Forelimb muscle (tissue), 1 donor: ENCODE measurements around the gene BRMS1. TPM values are rescaled to one million over a fixed set of nuclear protein-coding genes. Genes with fewer than 3 reads are reported as not detected.
"Not testable (repeated sequence)": the region's sequence is repeated elsewhere in the genome, so short reads cannot be mapped to it uniquely, and the experiment has no call there.

Experiments used
- DNase-seq: peaks from one replicate; pipeline ENCODE4 v3.0.0-alpha.2; 2013; ENCODE audit warnings: low read depth
- polyA plus RNA-seq: library from polyadenylated mRNA; unstranded; fragments of 120-200 nt; gene quantifications from one replicate; pipeline ENCODE4 v1.2.1, GENCODE V29; 2013; ENCODE audit not compliant: insufficient read length

BRMS1 gene
- polyA plus RNA-seq, 1 donor = 21.8 TPM

DNA sequence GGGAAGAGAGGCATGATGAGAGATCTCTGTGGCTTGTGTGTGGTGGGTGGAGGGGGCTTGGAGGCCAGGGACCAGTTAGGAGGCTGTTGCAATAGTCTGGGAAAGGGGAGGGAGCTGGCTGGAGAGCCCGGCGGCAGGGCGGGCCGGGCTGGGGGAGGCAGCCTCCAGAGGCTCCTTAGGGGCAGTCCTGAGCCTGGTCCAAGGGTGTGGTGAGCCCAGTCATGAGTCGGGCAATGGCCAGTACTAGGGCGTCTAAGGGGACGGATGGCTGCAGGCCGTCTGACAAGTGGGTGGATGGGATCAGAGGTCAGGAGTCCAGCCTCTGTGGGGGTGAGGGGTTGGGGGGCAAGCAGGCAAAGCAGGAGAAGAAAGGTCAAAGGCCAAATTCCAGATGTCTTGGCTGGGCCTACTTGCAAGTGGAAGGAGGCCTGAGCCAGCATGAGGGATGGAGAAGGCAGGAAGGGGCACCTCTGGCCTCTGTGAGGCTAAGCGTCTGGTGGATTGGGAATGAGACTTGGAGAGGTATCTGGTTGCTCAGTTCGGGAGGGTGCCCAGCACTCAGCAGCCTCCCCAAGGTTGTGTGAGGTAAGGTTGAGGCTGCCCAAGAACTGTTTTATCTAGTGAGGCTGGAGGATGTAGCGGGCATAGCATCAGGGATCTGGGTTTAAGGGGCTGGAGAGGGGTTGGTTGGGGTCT is 22.0 kb downstream of the BRMS1 start:
- no peak for DNase-seq

DNA sequence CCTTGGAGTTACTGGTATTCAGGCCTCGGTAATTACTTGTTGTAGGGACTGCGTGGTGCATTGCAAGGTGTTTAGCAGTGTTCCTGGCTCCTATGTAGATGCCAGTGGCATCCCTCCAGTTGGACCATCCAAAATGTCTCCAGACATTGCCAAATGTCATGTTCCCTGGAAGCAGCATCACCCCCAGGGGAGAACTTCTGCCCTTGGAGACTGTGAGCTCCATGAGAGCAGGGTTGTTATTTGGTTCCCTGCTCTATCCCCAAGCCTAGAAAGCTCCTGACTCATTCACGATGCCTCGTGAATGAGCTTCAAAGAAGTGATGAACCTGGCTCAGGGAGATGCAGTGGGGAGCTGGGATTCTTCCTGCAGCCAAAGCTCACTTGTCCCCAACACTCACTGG is 23.3 kb downstream of the BRMS1 start:
- no peak for DNase-seq

DNA sequence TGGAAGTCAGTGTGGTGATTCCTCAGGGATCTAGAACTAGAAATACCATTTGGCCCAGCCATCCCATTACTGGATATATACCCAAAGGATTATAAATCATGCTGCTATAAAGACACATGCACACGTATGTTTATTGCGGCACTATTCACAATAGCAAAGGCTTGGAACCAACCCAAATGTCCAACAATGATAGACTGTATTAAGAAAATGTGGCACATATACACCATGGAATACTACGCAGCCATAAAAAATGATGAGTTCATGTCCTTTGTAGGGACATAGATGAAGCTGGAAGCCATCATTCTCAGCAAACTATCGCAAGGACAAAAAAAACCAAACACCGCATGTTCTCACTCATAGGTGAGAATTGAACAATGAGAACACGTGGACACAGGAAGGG is 24.2 kb downstream of the BRMS1 start:
- not testable (repeated sequence) for DNase-seq

DNA sequence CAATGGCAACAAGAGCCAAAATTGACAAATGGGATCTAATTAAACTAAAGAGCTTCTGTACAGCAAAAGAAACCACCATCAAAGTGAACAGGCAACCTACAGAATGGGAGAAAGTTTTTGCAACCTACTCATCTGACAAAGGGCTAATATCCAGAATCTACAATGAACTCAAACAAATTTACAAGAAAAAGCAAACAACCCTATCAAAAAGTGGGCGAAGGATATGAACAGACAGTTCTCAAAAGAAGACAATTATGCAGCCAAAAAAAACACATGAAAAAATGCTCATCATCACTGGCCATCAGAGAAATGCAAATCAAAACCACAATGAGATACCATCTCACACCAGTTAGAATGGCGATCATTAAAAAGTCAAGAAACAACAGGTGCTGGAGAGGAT is 24.6 kb downstream of the BRMS1 start:
- not testable (repeated sequence) for DNase-seq

DNA sequence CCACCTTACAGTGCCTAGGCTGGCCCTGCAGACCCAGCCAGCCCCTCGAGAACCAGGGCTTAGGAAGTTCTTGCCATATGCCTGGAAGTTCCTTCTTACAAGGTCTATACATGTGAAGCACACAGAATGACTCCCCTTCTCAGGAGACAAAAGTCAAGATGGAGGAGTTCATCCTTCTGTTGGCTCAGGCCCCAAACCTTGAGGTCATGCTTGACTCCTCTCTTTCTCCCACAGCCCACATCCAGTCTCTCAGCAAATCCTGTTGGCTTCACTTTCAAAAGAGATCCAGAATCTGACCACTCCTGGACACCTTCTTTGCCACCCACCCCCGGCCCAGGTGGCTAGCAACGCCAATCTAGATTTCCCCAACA is 26.3 kb downstream of the BRMS1 start:
- no peak for DNase-seq

DNA sequence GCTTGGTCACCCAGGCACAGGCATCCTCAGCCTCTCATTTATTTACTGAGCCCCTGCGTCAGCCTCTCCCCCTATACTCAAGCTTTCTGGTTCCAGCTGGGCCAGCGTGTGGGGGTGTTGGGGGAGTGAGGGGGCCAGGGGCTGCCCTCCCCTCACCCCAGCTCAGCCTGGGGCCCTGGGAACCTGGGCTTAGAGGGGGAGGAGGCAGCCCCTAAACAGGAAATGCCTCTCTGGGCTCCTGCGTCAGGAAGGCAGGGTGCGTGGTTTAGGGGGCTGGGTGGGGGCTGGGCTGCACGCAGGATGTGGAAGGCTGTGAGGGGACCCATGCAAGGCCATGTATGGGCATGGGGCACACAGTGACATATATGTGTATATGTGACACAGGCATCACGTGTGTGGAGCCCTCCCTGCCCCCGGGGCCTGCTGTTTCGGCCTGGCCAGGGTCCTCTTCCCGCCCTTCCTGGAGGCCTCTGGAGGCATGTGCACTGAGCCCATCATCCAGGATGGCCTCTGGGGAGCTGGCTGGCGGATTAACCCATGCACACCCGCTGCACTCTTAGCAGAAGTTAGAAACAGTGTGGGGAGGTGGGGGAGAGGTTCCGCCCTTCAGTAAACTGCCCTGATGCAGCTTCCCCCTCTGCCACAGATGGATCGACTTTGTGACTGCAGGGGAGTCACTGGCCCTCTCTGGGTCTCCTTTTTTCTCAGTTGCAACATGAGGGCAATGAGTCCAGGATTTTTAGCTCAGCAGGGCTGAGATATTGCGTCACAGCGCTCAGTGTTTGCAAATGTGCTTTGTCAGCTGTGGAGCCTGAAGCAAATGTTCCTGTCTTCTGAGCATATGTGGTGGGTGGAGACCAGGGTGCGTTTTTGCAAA is 26.9 kb downstream of the BRMS1 start:
- DNase-seq = no peak

DNA sequence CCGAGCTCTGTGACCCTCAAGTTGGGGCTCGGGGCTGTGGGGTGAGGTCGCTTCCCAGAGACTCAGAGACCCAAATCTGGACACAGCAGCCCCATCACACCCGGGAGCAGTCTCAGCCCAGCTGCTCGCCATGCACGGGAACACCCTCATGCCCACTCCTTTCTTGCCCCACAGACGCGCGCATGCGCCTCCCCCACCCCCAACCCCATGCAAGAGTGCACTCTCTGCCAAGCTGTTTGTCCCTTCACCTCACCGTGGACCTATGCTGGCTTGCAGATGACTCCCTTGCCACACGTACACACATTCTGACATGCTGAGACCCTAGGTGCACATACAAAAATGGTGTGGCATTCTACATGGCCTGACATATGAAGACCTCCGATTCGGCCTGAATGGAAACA is 27.6 kb downstream of the BRMS1 start:
- no peak for DNase-seq

DNA sequence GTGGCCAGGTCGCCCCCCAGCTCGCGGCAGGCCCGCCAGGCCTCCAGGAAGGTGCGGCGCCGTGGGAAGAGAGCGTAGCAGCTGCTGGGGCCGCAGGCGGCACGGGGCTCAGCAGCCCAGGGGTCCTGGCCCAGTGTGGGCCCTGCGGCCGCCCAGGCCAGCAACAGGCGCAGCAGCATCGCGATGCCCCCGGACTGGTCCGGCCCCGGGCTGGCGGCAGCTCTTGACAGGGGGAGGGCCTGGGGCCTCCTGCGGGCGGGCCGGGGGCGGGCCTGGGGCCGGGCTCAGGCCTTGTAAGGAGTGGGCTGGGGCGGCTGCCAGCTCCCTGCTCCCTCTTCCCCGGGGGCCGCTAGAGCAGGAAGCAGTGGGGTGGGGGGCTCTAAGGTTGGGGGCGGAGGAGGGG is 28.1 kb downstream of the BRMS1 start, which contains the start of gene CD248:
Gene CD248 (minus strand): TSS at position 196 of the 403 bp plus-strand sequence. CDS start 17 bp downstream, at position 179.
- DNase-seq = no peak

DNA sequence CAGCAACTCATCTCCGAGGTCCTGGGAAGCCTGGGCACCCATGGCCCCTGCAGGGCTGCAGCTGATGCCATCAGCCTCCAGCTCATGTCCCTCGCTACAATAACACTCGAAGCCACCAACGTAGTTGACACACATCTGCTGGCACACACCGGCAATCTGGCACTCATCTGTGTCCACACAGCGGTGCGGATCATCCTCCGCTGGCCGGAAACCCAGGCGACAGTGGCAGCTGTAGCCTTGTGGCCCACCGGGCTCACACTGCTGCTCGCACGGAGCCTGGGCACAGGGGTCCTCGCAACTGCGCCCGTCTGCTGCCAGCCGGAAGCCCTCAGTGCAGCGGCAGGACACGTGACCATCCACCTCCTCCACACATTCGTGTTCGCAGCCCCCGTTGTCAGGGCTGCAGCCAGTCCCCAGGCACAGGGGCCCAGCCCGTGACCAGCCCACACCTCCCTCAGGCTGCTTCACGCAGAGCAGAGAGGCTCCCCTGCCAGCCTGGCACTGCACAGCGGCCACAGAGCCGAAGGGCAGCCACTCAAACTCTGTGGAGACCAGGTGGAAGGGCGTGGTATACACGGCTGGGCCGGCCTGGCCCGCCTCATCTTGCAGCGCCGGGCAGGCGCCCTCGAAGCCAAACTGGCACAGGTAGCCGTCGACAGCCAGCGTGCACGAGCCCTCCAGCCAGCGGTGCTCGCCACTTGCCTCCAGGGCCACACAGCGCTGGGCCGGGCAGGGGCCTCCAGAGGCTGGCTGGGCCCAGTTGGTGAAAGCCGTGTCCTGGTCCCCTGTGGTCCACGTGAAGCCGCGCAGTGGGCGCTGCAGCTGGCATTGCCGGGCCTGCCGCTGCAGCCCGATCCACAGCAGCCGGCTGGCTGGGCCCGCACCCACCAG is 28.7 kb downstream of the BRMS1 start:
- DNase-seq = no peak

DNA sequence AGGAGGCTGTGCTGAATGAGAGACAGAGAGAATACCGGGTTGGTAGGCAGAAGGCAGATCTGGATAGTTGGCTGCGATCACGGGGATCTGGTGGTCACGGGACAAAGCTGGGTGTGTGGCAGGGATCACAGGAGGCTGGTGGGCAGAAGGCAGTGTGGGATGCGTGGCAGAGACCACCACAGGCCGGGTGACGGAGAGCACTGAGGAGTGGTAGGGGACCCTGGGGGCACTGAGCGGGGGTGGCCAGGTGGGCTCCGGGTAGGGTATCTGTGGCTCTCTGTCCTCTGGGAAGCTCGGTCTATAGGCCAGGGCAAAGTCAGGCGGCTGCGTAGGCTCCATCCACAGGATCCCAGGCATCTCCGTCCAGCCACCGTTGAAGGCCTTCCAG is 29.4 kb downstream of the BRMS1 start:
- no peak for DNase-seq

DNA sequence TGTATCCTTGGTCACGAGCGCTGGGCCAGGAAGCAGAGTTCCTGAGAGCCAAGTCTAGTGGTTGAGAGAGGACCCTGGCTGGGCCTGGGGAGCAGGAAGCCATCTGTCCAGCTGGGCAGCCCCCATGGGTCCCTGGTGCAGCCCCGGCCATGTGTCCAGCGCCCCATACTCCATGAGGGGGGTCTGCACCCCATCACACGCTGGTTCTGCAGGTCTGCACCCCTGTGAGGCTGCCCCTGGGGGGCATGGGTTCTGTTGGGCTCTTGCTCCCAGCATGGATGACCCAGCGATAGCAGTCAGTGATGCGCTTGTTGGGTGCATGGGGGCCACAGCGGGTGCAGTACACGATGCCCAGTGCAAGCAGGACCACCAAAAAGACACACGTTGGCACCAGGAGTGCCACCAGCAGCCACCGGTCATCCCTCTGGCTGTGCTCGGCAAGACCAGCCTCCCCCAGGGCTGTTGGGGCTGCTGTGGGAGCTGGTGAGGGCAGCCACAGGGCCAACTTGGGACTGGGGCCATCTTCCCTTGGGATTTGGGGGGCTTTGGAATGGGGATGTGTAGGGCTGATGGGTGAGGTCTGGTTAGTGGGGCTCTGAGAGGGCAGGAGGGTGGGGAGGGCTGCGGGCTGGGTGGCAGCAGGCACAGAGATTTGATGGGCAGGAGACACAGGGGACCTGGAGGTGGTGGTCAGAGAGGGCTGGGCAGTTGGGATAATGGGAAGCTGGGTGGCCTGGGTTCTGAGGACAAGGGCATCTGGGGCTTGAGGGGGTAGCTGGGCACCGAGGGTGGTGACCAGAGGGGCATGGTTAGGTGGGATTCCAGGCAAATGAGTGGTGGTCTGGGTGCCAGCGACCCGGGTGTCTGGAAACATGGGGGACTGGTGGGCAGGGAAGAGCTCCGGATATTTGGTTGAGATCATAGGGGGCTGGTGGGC is 30.1 kb downstream of the BRMS1 start:
- no peak for DNase-seq

DNA sequence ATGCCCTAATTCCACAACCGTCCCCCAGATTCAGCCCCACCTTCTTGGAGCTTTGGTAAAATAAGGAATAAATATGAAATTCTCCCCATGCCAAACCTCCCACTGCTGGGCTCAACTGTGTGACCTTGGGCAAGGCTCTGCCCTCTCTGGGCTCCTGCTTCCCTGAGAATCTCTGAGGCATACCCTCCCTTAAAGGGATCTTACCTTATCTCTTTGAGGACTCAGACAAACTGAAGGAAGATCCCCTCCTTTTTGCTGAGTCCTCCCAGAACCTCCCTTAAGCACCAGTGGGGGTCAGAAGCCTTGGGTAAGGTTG is 30.8 kb downstream of the BRMS1 start:
- no peak for DNase-seq

DNA sequence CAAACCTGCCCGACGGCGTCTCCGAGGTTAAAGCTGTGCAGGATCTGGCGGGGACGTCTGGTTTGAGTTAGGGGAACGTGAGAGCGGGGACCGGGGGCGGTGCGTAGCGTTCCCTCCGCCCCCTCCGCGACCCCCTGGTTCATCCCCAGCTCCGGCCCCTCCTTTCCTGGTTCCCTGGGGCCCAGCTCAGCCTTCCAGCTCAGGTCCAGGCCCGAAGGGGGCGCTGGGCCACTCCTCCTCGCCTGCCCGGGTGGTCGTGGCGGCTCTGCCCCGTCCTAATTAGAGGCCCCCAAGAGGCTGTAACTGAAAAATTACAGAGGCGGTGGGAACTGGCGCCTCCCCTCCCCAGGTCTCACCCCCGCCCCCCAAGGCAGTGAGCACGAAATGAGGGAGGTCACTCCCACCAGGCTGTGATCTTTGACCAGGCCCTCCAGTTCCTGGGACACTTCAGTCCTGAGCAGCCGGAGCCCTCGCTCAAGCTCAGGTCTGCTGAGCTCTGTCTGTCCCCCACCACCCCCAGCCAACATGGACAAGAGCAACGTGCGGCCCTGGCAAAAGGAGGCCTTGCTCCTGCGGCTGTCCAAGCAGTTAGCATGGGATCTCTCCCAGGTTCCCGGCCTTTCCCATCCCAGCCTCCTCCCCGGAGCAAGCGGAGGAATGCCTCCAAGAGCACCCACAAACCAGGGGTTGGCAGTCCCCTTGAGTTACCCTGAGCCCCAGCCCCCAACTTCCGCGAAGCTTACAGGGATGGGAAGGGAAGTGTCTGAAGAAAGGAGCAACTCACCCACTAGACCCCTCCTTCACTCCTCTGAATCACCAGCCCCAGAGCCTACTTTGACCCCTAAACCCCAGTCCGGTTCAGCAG is 31.4 kb downstream of the BRMS1 start:
- DNase-seq = peak; percentile 57

DNA sequence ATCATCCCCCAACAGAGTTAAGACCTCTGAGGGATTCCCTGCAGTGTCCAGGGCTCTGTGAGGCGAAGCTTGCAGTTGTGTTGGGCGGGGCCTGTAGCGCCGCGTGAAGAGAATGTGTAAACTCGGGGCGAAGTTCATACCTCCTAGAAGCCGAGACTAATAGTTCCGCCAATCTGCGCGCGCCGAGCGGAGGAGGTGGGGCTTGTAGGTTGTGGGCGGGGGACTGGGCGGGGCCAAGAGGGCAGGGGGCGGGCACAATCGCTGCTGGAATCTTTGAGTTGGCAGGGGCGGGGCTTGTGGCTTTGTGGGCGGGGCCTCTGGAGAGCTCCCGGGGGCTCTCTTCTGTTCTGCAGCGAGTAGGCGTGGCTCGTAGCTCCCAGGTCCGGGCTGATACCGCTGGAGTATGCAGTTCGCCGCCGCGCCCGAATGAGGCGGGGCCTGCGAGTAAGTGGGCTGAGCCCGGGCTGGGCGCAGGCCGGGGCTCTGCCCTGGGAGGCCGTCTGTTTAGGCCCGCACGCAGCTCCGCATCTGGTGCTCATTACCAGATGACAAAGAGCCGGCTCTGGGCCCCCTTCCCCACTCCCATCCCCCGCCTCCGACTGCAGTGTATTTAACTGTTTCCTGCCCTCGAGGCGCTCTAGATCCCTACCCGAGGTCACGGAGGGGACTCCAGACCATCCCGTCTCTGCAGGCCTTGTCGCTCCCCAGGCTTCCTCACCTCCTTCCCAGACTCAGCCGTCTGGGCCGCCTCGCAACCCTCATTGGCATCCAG is 32.2 kb downstream of the BRMS1 start:
- DNase-seq = peak; percentile 95

DNA sequence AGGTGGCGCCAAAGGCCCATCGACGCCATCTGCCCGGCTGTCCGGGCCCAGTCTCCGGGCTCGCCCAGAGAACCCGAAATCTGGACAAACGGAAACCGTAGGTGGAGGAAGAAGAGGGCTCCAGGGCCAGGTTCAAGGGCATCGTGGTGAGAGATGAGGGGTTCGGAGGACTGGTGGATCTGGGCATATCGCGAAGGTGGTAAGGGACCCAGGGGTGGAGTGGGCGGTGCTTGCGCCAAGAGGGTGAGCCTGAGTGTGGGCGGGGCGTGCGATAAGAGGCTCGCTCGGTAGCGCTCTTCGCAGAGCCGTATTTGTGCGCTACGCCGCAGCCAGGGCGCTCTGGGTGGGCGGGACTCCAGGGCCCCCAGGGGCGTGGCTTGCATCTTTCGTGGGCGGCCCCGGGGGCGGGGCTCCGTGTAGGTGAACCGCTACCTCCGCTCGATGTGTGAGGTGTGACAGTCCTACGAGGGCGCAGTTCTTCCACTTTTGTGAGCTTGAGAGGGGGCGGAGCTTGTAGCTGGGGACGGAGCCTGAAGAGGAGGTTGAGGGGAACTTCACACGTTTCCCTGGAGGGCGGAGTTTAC is 32.8 kb downstream of the BRMS1 start:
- peak; percentile 71 for DNase-seq

DNA sequence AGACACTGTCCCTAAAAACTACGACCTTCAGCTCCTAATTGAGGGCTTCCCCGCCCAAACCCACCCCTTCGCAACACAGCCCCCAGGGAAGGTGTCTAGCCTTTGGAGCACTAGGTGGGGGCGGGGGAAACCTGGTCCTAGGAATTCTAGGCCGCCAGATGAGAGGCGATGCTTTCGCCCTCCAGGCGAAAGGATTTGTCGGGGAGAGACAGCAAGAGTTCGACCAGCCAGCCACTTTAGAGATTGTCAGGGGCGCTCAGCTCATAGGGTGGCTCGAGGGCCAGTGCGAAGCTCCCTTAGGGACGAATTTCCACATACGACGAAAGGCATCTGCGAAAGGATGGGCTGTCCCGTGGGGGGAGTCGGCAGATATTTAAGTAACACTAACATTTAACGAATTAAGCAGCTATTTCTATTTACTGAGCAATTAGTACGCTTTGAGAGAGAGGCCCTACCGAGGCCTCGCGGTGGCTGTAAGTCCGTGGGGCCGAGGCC is 33.4 kb downstream of the BRMS1 start:
- DNase-seq = no peak

DNA sequence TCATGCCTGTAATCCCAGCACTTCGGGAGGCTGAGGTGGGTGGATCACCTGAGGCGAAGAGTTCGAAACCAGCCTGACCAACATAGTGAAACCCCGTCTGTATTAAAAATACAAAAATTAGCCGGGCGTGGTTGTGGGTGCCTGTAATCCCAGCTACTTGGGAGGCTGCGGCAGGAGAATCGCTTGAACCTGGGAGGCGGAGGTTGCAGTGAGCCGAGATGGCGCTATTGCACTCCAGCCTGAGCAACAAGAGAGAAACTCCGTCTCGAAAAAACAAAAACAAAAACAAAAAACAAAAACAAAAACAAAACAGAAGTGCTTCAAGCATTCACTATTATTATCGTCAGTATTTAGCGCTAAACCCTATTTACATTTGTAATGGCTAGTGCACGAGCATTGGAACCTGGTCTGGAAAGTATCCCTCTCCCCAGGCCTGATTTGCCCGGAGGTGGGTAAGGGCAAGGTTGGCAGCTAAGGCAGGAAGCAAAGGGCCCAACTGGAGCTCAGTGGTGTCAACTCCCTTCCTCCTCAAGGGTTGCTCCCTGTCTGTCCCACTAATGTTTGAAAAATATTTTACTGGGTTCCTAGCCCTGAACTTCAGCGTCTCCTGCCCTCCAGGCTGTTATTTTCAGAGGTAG is 34.0 kb downstream of the BRMS1 start:
- not testable (repeated sequence) for DNase-seq

DNA sequence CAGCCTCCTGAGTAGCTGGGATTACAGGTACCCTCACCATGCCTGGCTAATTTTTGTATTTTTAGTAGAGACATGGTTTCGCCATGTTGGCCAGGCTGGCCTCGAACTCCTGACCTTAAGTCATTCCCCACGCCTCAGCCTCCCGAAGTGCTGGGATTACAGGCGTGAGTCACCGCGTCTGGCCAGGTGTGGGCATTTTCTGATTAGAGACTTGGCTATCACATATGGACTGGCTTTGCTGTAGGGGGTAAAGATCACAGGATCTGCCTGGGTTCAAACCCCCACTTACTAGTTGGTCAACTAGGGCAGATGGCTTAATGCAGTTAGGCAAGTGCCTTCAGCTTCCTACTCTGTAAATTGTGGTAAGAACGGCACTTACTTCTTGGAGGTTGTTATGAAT is 34.6 kb downstream of the BRMS1 start:
- DNase-seq = no peak
